GM12878 (cell line): ENCODE measurements around the gene KRTAP5-4. TPM values are rescaled to one million over a fixed set of nuclear protein-coding genes. Genes with fewer than 3 reads are reported as not detected.

ENCODE experiments used
- ATAC-seq: fragments of 200-7000 bp; cut with Tn5 transposase; 3 replicates; pipeline ENCODE4 v1.9.1; 2020; ENCODE audit warnings: mild to moderate bottlenecking, moderate library complexity
- BruUV-seq: library from RNA; stranded (reverse); fragments of 400-500 nt; replicated peaks from 2 replicates; lab custom pipeline; 2021; lab: Mats Ljungman, UMichigan
- CTCF ChIA-PET: fragments of 300-600 bp; sonication (Branson Sonifier 250); formaldehyde crosslinking; extraction: SDS; loops from one replicate; lab custom pipeline; 2021; ENCODE audit warnings: inconsistent platforms; lab: Yijun Ruan, JAX
- POLR2A ChIA-PET: fragments of 350-600 bp; formaldehyde crosslinking; extraction: SDS; loops from one replicate; lab custom pipeline; 2021; ENCODE audit warnings: inconsistent platforms; lab: Charles Lee
- RAD21 ChIA-PET: fragments of 300-600 bp; sonication (Branson Sonifier 250); formaldehyde crosslinking; loops from one replicate; lab custom pipeline; 2023; ENCODE audit warnings: antibody characterized with exemption; ENCODE audit not compliant: unreplicated experiment; lab: Charles Lee
- SMC1A ChIA-PET: fragments of 300-600 bp; sonication (Branson Sonifier 250); formaldehyde crosslinking; loops from one replicate; lab custom pipeline; 2023; ENCODE audit not compliant: unreplicated experiment, uncharacterized antibody; lab: Charles Lee
- DNase-seq: peaks from one replicate; pipeline ENCODE4 v3.0.0-alpha.2; 2011; ENCODE audit warnings: low read depth, low spot score
- FAIRE-seq: peaks from 3 replicates; lab custom pipeline; 2011; peaks lifted over from hg19 to GRCh38; lab: Jason Lieb, UNC
- H2AFZ ChIP-seq: 2 replicates; pipeline ENCODE4 v1.6.0; 2011; ENCODE audit warnings: low read depth, low read length, control low read depth; ENCODE audit not compliant: control insufficient read depth
- H3K27ac ChIP-seq: 2 replicates; pipeline ENCODE4 v1.5.1; 2011; ENCODE audit warnings: control low read depth; ENCODE audit not compliant: control insufficient read depth, insufficient read depth
- H3K27me3 ChIP-seq, 2 experiments: replicated peaks in 1 of 2; 2 replicates each; pipeline versions ENCODE4 v1.6.0 to v1.6.1; 2011; ENCODE audit warnings: low read length in 1 of 2; ENCODE audit not compliant: control insufficient read depth in 2 of 2, insufficient read depth in 2 of 2
- H3K36me3 ChIP-seq, 2 experiments: 2 replicates each; pipeline ENCODE4 v1.5.1; 2011; ENCODE audit warnings: low read length in 1 of 2; ENCODE audit not compliant: control insufficient read depth in 2 of 2, insufficient read depth in 2 of 2
- H3K4me1 ChIP-seq: 2 replicates; pipeline ENCODE4 v1.6.1; 2011; ENCODE audit warnings: mild to moderate bottlenecking, low read length, moderate library complexity, mixed read lengths; ENCODE audit not compliant: control insufficient read depth, insufficient read depth
- H3K4me2 ChIP-seq: 2 replicates; pipeline ENCODE4 v1.6.0; 2011; ENCODE audit warnings: control low read depth; ENCODE audit not compliant: control insufficient read depth, insufficient read depth
- H3K4me3 ChIP-seq: fragments of 200-600 bp; sonication (generic); 2 replicates; pipeline ENCODE4 v1.5.1; 2016
- H3K79me2 ChIP-seq: 2 replicates; pipeline ENCODE4 v1.6.0; 2011; ENCODE audit warnings: low read length; ENCODE audit not compliant: control insufficient read depth, insufficient read depth
- H3K9ac ChIP-seq: 2 replicates; pipeline ENCODE4 v1.8.0; 2011; ENCODE audit warnings: low read length, control low read depth, mixed read lengths; ENCODE audit not compliant: control insufficient read depth, insufficient read depth
- H3K9me3 ChIP-seq: replicated peaks from 3 replicates; pipeline ENCODE4 v1.5.1; 2011; ENCODE audit warnings: mild to moderate bottlenecking, low read length; ENCODE audit not compliant: control insufficient read depth, insufficient read depth
- H4K20me1 ChIP-seq: 2 replicates; pipeline ENCODE4 v1.6.0; 2011; ENCODE audit not compliant: control insufficient read depth, insufficient read depth
- BHLHE40 ChIP-seq, 2 experiments: fragments of 450-650 bp in 1 of 2; IDR thresholded peaks; 2 replicates each; pipeline ENCODE4 v1.6.1; 2011 to 2017; ENCODE audit warnings: low read depth in 2 of 2, borderline replicate concordance in 1 of 2, improper control_type of control experiment in 1 of 2, low read length in 1 of 2, mild to moderate bottlenecking in 1 of 2
- CREB1 ChIP-seq: IDR thresholded peaks from 2 replicates; pipeline ENCODE4 v1.6.1; 2012; ENCODE audit warnings: low read depth, mild to moderate bottlenecking, inconsistent platforms
- CREM ChIP-seq: IDR thresholded peaks from 2 replicates; pipeline ENCODE4 v1.6.1; 2014; ENCODE audit warnings: antibody characterized with exemption, low read depth
- EED ChIP-seq: sonication (generic); IDR thresholded peaks from 2 replicates; pipeline ENCODE4 v1.6.1; 2016; ENCODE audit warnings: antibody characterized with exemption, low read depth
- HDGF ChIP-seq: fragments of 450-650 bp; IDR thresholded peaks from 2 replicates; pipeline ENCODE4 v1.6.1; 2016; ENCODE audit warnings: antibody characterized with exemption
- JUND ChIP-seq: IDR thresholded peaks from 2 replicates; pipeline ENCODE4 v1.6.1; 2012; ENCODE audit warnings: low read depth, mild to moderate bottlenecking, low read length, improper control_type of control experiment, moderate library complexity
- NBN ChIP-seq: fragments of 450-650 bp; IDR thresholded peaks from 2 replicates; pipeline ENCODE4 v1.6.1; 2016
- NR2F1 ChIP-seq: fragments of 450-650 bp; conservative IDR thresholded peaks from 2 replicates; pipeline ENCODE4 v1.6.1; 2017; ENCODE audit warnings: mild to moderate bottlenecking
- NRF1 ChIP-seq: conservative IDR thresholded peaks from 2 replicates; pipeline ENCODE4 v1.6.1; 2011; ENCODE audit warnings: mild to moderate bottlenecking, low read depth, low read length, improper control_type of control experiment
- RBBP5 ChIP-seq: fragments of 200-600 bp; sonication (generic); conservative IDR thresholded peaks from 2 replicates; pipeline ENCODE4 v1.6.1; 2016
- RCOR1 ChIP-seq: conservative IDR thresholded peaks from 2 replicates; pipeline ENCODE4 v1.6.1; 2012; ENCODE audit warnings: low read depth, low read length, improper control_type of control experiment
- SIN3A ChIP-seq: IDR thresholded peaks from 2 replicates; pipeline ENCODE4 v1.6.1; 2012; ENCODE audit warnings: low read depth, low read length, improper control_type of control experiment
- SPI1 ChIP-seq: IDR thresholded peaks from 2 replicates; pipeline ENCODE4 v1.6.1; 2011; ENCODE audit warnings: low read depth, mild to moderate bottlenecking, low read length, moderate library complexity, borderline replicate concordance; ENCODE audit not compliant: insufficient read depth
- ZNF622 ChIP-seq: fragments of 450-650 bp; IDR thresholded peaks from 2 replicates; pipeline ENCODE4 v1.6.1; 2017; ENCODE audit warnings: mild to moderate bottlenecking, inconsistent platforms
- WGBS: methylation state at CpG from one replicate; pipeline ENCODE4 v1.1.6; 2016; ENCODE audit warnings: low lambda C conversion rate; ENCODE audit not compliant: insufficient replicate concordance, insufficient coverage; ENCODE audit errors: missing lambda C conversion rate; 5-methylcytosine and 5-hydroxymethylcytosine counted together
- in situ Hi-C: fragments of 300-500 bp; cut with MboI; formaldehyde crosslinking; loops from 9 replicates; pipeline ENCODE4 v1.14.3; 2018; ENCODE audit warnings: mixed read lengths
- intact Hi-C: fragments of 100-400 bp; cut with micrococcal nuclease; formaldehyde crosslinking; loops from one replicate; pipeline ENCODE4 v1.14.2; 2022; ENCODE audit not compliant: unreplicated experiment
- polyA plus RNA-seq, 11 experiments: library from polyadenylated mRNA; depleted of rRNA in 4 of 11; unstranded in 6 of 11; stranded (reverse) in 5 of 11; fragments of >200 nt; fragmentation: Nextera tagmentation in 4 of 11; fragmentation: Illumina TruSeq in 1 of 11; extraction: Ambion mirVana in 4 of 11; extraction: Trizol in 1 of 11; gene quantifications; 1 replicate in 1 of 11; 2 replicates in 10 of 11; pipeline versions ENCODE4 v1.2.1 to v1.2.3, GENCODE V29; 2011 to 2016; ENCODE audit warnings: inconsistent platforms in 2 of 11, missing spikeins in 2 of 11, low read depth in 1 of 11
- total RNA-seq, 4 experiments: library from RNA; depleted of rRNA in 3 of 4; stranded (reverse); fragments of >200 nt in 3 of 4; fragmentation: Illumina TruSeq in 1 of 4; extraction: Trizol in 1 of 4; gene quantifications; 2 replicates each; pipeline versions ENCODE4 v1.2.1 to v1.2.3, GENCODE V29; 2013 to 2021
- TF ChIP-seq, protein P1 (sequence below): IDR thresholded peaks from 2 replicates; pipeline ENCODE4 v1.6.1; 2011; ENCODE audit warnings: low read depth, mild to moderate bottlenecking, low read length, moderate library complexity, borderline replicate concordance; ENCODE audit errors: extremely low read depth
- TF ChIP-seq, protein P2 (sequence below): fragments of 450-650 bp; IDR thresholded peaks from 2 replicates; pipeline ENCODE4 v1.6.1; 2018; ENCODE audit warnings: borderline replicate concordance, mild to moderate bottlenecking; ENCODE audit not compliant: partially characterized antibody
- TF ChIP-seq, protein P3 (sequence below): fragments of 150-350 bp; IDR thresholded peaks from 2 replicates; pipeline ENCODE4 v1.6.1; 2016; ENCODE audit warnings: low read depth, low read length
- TF ChIP-seq, protein P4 (sequence below): IDR thresholded peaks from 2 replicates; pipeline ENCODE4 v1.6.1; 2011; ENCODE audit warnings: borderline replicate concordance, low read depth, mild to moderate bottlenecking, moderate library complexity, low read length; ENCODE audit not compliant: insufficient read depth, poor library complexity, severe bottlenecking

KRTAP5-4 gene
- total and polyA plus RNA-seq, 10 of the 15 experiments (the other 5 are each of a cell fraction or from before 2014, with no cell fraction given) = not detected

DNA sequence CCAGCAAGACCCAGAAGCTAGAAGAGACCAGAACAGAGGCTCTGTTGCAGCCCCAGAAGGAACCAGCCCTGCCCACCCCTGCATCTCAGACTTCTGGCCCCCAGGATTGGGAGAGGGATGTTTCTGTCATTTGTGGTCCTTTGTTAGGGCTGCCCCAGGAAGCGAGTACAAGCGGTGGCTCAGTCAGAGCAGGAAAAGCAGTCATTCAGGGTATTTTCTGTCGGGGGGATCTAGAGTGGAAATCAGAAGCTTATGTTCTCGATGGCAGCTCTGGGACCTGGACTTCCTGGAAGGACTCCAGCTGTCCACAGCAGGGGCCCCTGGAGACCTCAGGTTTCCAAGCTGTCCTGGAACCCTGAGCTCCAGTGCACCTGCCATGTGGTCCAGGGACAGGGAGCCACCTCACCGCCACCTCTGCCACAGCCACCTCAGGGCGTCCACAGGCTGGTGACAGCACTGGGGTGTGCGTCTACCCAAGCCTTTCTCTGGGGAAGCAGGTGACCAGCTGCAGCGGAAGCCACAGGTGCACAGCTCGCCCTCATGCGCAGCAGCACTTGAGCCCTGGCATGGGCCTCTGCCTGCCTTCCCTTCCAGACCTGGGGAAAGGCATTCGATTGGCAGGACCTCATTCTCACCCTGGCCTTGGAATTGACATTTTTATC lies 10.2 kb upstream of the KRTAP5-4 start:
- Histone ChIP-seq H4K20me1 (no peaks in the 10 kb centered on the region), H3K27ac (no peak overlapping the region), H3K36me3 (no peaks in the 10 kb centered on the region), H2AFZ (no peak overlapping the region), H3K79me2 (no peaks in the 10 kb centered on the region), H3K4me3 (no peak overlapping the region), H3K4me2 (no peak overlapping the region), H3K9ac (no peak overlapping the region), H3K4me1 (no peaks in the 10 kb centered on the region)
- no peak for ATAC-seq
- ChIA-PET CTCF (interaction anchor here (2.7 kb wide), 1 partner anchor 8 kb away, joined by 12 read pairs; no protein-coding TSS in a partner anchor), POLR2A (no interaction called here), SMC1A (no interaction called here), RAD21 (no interaction called here)
- WGBS = 19% methylated on average over 11 of the region's 11 CpGs
- no TSS peak for BruUV-seq
- in situ Hi-C loops = no loop called here
- intact Hi-C loops = no loop called here
- FAIRE-seq = no peak
- no peak for DNase-seq
- no peak for TF ChIP-seq NRF1
- TF ChIP-seq, protein P1, sequence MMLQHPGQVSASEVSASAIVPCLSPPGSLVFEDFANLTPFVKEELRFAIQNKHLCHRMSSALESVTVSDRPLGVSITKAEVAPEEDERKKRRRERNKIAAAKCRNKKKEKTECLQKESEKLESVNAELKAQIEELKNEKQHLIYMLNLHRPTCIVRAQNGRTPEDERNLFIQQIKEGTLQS = no peak
- no peak for TF ChIP-seq HDGF
- no peak for TF ChIP-seq SIN3A
- no peak for TF ChIP-seq BHLHE40 (IDR thresholded peaks at IDR 0.05; ENCODE audit: borderline replicate concordance in 1 of 2, low read depth in 2 of 2, low read length in 1 of 2)
- TF ChIP-seq NBN = no peak
- no peak for TF ChIP-seq EED
- no peak for TF ChIP-seq RBBP5
- no peak for TF ChIP-seq CREB1
- no peak for TF ChIP-seq JUND
- no peak for TF ChIP-seq CREM
- no peak for TF ChIP-seq RCOR1
- TF ChIP-seq, protein P2, sequence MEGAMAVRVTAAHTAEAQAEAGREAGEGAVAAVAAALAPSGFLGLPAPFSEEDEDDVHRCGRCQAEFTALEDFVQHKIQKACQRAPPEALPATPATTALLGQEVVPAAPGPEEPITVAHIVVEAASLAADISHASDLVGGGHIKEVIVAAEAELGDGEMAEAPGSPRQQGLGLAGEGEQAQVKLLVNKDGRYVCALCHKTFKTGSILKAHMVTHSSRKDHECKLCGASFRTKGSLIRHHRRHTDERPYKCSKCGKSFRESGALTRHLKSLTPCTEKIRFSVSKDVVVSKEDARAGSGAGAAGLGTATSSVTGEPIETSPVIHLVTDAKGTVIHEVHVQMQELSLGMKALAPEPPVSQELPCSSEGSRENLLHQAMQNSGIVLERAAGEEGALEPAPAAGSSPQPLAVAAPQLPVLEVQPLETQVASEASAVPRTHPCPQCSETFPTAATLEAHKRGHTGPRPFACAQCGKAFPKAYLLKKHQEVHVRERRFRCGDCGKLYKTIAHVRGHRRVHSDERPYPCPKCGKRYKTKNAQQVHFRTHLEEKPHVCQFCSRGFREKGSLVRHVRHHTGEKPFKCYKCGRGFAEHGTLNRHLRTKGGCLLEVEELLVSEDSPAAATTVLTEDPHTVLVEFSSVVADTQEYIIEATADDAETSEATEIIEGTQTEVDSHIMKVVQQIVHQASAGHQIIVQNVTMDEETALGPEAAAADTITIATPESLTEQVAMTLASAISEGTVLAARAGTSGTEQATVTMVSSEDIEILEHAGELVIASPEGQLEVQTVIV = no peak
- TF ChIP-seq, protein P3, sequence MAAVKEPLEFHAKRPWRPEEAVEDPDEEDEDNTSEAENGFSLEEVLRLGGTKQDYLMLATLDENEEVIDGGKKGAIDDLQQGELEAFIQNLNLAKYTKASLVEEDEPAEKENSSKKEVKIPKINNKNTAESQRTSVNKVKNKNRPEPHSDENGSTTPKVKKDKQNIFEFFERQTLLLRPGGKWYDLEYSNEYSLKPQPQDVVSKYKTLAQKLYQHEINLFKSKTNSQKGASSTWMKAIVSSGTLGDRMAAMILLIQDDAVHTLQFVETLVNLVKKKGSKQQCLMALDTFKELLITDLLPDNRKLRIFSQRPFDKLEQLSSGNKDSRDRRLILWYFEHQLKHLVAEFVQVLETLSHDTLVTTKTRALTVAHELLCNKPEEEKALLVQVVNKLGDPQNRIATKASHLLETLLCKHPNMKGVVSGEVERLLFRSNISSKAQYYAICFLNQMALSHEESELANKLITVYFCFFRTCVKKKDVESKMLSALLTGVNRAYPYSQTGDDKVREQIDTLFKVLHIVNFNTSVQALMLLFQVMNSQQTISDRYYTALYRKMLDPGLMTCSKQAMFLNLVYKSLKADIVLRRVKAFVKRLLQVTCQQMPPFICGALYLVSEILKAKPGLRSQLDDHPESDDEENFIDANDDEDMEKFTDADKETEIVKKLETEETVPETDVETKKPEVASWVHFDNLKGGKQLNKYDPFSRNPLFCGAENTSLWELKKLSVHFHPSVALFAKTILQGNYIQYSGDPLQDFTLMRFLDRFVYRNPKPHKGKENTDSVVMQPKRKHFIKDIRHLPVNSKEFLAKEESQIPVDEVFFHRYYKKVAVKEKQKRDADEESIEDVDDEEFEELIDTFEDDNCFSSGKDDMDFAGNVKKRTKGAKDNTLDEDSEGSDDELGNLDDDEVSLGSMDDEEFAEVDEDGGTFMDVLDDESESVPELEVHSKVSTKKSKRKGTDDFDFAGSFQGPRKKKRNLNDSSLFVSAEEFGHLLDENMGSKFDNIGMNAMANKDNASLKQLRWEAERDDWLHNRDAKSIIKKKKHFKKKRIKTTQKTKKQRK = no peak
- TF ChIP-seq, protein P4, sequence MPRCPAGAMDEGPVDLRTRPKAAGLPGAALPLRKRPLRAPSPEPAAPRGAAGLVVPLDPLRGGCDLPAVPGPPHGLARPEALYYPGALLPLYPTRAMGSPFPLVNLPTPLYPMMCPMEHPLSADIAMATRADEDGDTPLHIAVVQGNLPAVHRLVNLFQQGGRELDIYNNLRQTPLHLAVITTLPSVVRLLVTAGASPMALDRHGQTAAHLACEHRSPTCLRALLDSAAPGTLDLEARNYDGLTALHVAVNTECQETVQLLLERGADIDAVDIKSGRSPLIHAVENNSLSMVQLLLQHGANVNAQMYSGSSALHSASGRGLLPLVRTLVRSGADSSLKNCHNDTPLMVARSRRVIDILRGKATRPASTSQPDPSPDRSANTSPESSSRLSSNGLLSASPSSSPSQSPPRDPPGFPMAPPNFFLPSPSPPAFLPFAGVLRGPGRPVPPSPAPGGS = no peak
- TF ChIP-seq NR2F1 = no peak
- no peak for TF ChIP-seq SPI1
- no peak for TF ChIP-seq ZNF622
- TF ChIP-seq, all 136 proteins: peak for 0
- no peaks in the 10 kb centered on the region for H3K9me3 ChIP-seq
- peaks cover 0 to under 1% of the 10 kb centered on the region in 2 experiments; a peak in 2 of 4 replicates for H3K27me3 ChIP-seq
